ENCODE measurements around the gene GADD45G. TPM values are rescaled to one million over a fixed set of nuclear protein-coding genes. Genes with fewer than 3 reads are reported as not detected.

GADD45G gene
- total RNA-seq, 2 donors from 2014 or later = 80.0 to 294 TPM

DNA sequence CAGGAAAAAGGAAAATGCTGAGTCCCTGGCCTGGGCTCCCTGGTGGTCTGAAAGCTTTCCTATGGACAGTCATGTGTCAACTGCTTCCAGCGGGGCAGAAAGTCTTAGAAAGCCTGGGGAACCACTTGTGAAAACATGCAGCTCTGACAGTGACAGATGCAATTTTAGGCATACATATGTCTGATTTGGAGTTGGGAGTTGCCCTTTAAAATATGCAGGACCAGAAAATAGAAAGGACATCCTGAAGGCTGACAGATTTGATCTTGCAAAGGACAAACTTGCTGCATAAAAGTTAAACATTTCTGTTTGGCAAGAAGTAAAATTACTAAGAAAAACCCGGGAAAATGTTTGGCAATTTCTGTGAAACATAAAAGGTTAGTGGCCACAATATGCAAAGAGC is 23.8 kb downstream of the GADD45G start:
- no peak overlapping the region for H3K4me3 ChIP-seq
- H3K27ac ChIP-seq = no peak overlapping the region
- no peak for DNase-seq (ENCODE audit: low spot score)
- H3K36me3 ChIP-seq = no peaks in the 10 kb centered on the region
- H3K27me3 ChIP-seq = no peaks in the 10 kb centered on the region
- H3K9me3 ChIP-seq = no peaks in the 10 kb centered on the region
- H3K4me1 ChIP-seq = peaks cover 0 to 11% of the 10 kb centered on the region in 2 donors
- no peak for TF ChIP-seq CTCF (IDR thresholded peaks at IDR 0.05)

DNA sequence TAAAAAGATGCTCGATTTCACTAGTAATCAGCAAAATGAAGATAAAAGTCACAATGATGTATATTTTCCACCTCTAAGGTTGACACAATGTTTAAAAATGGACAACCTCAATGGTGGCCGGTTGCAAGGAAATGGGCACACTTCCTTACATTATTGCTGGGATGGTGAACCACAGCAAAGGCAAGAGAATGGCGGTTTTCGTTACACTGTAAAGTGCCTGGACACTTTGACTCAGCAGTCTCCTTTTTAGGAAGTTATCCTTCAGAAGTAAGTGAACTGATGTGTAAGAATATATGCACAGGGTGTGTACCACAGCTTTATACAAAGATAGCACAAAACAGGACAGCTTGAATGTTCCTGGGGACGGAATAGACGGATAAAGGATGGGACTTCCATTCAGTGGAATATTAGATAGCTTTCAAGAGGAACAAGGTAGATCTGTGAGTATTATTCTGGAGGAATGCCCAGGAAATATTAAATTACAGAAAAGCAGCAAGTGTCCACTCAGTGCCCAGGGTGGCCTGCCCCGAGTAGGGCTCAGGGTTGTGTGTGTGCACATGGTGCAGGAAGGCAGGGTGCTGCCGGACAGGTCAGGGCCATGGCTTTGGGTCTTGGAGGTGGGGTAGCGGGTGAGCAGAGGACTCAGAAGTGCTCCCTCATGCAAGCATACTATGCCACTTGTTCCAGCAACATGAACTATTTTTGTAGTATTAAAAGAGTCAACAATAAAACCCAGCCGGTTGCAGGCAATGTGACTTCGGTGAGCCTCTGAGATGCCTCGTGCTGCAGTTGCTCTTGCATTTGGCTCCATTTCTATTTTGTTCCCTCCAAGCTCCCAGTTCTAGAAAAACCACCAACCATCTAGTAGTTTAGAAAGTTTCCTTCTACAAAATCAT is 24.5 kb downstream of the GADD45G start:
- H3K27me3 ChIP-seq = no peaks in the 10 kb centered on the region
- no peak overlapping the region for H3K27ac ChIP-seq
- H3K4me1 ChIP-seq = peaks cover 0 to 3% of the 10 kb centered on the region in 2 donors
- no peak for TF ChIP-seq CTCF (IDR thresholded peaks at IDR 0.05)
- DNase-seq (ENCODE audit: low spot score) = no peak
- H3K9me3 ChIP-seq = no peaks in the 10 kb centered on the region
- no peak overlapping the region for H3K4me3 ChIP-seq
- no peaks in the 10 kb centered on the region for H3K36me3 ChIP-seq

DNA sequence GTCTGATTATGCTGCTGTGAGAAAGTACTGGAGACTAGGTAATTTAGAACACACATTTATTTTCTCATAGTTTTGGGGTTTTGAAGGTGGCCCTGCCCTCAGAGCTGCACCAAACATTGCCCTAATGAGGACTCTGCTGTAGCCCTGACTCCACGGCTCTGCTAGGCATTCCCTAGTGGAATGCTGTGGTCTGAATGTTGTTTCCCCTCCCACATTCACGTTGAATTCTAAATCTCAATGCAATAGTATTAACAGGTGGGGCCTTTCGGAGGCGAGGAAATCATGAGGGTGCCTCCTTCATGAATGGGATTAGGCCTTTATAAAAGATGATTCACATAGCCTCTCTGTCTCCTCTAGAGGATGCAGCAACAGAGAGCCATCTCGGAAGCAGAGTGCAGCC is 25.7 kb downstream of the GADD45G start:
- no peak overlapping the region for H3K27ac ChIP-seq
- no peaks in the 10 kb centered on the region for H3K36me3 ChIP-seq
- H3K4me3 ChIP-seq = no peak overlapping the region
- peaks cover 0 to 11% of the 10 kb centered on the region in 2 donors for H3K4me1 ChIP-seq
- DNase-seq (ENCODE audit: low spot score) = no peak
- H3K27me3 ChIP-seq = no peaks in the 10 kb centered on the region
- no peaks in the 10 kb centered on the region for H3K9me3 ChIP-seq
- TF ChIP-seq CTCF (IDR thresholded peaks at IDR 0.05) = no peak

DNA sequence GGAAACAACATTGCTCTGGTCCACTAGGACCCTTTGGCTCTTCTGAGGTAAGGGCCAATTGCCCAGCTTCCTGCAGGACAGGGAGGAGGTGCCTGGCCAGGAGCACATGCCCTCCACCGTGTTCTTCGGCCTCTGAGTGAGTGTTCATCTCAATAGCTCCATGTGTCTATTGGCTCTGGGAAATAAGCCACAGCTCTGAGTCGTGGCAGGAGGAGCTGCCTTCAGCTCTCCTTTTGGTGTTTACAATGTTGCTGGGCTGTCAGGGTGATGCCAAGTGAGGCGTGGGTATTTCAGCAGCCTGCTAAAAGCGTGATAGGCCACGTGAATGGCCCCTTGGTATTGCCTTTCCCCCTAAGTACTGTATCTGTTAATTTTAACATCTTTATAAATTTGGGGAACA is 26.6 kb downstream of the GADD45G start:
- H3K36me3 ChIP-seq = no peaks in the 10 kb centered on the region
- DNase-seq (ENCODE audit: low spot score) = no peak
- no peaks in the 10 kb centered on the region for H3K27me3 ChIP-seq
- no peaks in the 10 kb centered on the region for H3K9me3 ChIP-seq
- H3K4me3 ChIP-seq = no peak overlapping the region
- no peak overlapping the region for H3K27ac ChIP-seq
- no peak for TF ChIP-seq CTCF (IDR thresholded peaks at IDR 0.05)
- H3K4me1 ChIP-seq = peaks cover 0 to 15% of the 10 kb centered on the region in 2 donors

GRCh38 chr9:89632192-89632733 is 27.5 kb downstream of the GADD45G start:
- Histone ChIP-seq H3K27ac (no peak overlapping the region), H3K9me3 (no peaks in the 10 kb centered on the region), H3K4me1 (peaks cover 0 to 15% of the 10 kb centered on the region in 2 donors), H3K4me3 (no peak overlapping the region), H3K36me3 (no peaks in the 10 kb centered on the region), H3K27me3 (no peaks in the 10 kb centered on the region)
- TF ChIP-seq CTCF (IDR thresholded peaks at IDR 0.05) = no peak
- DNase-seq (ENCODE audit: low spot score) = no peak
